T1000 (cell line): ENCODE results near the gene ARHGAP32.
"Not testable (repeated sequence)": the region's sequence is repeated elsewhere in the genome, so short reads cannot be mapped to it uniquely, and the experiment has no call there.

Experiments used
- DNase-seq: peaks from one replicate; lab custom pipeline; 2025; ENCODE audit warnings: mixed read lengths; lab: John Stamatoyannopoulos, UW

ARHGAP32 gene

DNA sequence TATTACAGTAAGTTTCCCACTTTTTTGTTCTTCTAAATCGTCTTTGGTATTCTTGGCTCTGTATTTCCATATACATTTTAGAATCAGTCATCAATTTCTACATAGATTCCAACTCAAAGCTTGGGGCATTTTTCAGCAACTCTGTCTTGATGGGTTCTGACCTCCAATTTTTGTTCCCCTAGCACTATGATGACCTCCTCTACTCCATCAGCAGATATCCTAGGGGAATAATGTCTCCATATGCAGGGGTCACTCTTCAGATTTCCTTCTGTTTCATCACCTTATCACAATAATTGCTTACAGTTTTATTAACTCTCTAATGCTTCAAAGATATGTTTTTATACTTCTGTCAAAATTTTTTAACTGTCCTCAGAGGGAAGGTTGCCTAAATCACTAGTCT is 158.1 kb downstream of the ARHGAP32 start:
- no peak for DNase-seq

DNA sequence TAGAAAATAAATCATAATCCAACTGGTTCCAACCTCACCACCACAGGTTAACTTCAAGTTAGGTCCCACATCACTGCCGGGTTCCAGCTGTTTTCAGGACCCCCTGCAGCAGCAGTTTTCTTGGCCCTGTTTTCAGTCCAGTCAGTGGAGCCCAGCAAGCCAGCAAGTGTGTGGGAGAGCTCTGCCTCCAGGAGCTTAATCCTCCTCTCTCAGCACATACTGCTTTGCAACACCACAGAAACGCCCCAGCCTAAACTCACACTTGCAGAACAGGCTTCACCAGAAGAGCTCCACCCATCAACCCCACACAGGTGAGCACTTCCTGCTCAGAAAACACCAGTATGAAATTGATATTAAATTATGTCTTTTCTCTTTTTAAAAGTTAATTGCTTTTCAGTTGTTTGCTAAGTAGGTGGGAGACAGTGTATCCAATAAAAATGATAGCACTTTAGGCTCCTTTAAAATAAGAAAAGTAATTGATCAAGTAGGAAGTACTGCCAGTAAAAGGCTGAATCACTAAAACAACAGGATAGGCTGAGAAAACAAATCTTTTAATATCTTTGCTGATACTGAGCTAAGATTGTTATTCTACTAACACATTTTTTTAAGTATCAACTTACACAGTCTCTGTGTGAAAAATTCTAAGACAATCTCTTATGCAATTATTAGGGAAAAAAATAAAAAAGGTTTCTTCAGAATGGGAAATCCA is 168.0 kb downstream of the ARHGAP32 start:
- no peak for DNase-seq

DNA sequence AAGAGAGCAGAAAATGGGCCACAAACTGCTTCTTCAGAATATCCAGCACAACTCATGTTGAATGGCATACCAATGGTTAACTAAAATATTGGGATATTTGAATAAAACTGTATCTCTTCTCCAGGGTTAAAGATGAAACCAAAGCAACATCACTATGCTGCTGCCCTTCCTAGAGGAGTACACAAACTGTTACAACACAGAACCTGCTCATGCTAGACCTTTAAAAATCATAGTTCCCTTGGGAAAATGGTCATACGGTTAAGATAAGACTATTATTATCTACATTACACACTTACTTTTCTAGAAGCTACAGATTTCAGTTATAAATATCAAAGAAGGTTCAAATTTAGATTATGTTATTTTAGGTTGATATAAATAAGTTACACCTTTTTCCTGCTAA is 170.8 kb downstream of the ARHGAP32 start:
- DNase-seq, result no peak

DNA sequence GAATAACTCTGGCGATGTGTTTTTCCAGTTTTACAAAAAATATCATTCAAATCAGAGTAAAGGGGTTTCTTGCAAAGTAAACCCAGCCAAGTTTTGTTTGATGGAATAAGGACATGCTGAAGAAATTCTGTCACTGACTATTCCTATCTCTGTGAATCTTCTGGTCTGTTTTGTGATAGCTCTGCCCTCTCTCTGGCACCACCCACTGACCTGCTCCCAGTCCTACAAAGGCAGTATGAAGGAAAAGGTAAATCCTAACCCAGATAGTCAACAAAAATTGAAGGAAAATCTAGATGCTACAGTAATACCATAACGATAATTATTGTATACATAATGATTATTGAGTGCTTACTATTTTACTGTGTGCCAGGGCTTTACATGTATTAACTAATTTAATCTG is 173.1 kb downstream of the ARHGAP32 start:
- DNase-seq, result no peak

DNA sequence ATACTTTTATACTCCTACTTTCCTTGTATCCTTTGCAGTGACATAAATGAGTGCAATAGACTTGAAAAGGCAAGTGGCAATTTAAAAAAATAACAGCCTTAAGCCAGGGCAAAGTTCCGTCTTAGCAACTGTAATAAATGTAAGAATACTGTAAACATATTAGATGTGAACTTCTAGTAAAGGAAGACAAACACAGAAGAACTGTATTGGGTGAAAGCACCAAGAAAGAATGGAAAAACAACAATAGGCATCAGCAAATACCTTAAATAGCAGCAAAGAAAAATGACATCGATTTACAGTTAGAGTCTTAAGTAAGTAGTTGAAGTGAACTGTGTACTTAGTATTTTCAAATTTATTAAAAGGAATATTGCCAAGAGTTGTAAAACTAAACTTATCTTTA is 174.0 kb downstream of the ARHGAP32 start:
- DNase-seq, result no peak

DNA sequence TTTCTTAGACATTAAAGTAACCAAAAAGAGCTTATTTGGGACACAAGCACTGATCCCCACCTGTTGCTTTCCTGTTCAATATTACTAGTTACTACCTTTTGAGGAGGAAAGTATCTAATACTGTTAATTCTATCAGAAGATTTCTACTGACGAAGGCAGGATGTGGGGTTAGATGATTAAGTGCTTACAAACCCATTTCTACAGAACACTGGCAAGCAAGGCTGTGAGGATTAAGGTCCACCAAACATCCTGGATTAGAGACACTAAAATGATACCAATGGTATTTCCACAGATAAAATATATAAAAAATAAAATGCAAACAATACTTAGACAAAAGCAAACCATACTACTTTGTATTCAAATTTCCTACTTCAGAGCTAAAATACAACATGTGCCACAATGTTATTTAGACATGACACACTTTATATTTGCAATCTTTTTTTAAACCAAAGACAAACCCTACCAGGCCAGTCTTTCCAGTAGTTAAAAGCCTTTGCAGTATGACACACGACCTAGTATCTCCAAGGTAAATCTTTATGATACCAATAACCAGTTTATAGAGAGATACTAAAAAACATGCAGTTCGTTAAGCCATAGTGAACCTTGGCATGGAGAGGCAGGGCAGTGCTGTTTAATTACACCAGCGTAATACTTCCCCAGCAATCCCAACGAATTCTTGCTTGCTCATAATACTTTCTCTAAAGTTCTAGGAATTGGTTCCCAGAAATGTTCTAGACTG is 178.2 kb downstream of the ARHGAP32 start:
- DNase-seq, result no peak

DNA sequence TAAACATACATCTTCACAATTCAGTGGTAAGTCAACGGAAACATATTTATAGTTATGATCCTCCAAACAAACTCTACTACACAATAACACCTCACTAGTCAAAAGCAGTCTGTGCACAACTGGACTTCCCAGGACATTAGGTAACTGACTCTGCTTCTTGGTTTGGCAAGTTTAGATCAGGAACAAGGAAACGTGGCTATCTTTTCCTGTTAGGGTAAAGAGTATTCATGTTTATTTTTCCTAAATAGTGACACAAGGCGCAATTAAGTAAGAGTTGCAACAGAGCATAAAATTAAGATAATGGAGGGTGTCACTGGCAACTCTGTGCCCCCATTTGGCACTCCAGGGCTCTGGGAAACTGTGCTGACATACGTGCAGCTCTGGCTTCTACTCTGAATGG is 179.2 kb downstream of the ARHGAP32 start:
- no peak for DNase-seq

DNA sequence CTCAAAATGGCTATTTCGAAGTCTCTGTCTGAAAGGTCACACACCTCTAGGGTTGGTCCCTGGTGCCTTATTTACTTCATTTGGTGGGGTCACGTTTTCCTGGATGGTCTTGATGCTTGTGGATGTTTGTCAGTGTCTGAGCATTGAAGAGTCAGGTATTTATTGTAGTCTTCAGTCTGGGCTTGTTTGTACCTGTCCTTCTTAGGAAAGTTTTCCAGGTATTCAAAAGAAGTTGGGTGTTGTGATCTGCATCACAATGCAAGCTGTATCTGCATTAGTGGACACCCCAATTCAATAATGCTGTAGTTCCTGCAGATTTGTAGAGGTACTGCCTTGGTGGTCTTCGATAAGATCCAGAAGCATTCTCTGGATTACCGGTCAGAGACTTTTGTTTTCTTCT is 186.0 kb downstream of the ARHGAP32 start:
- no peak for DNase-seq

DNA sequence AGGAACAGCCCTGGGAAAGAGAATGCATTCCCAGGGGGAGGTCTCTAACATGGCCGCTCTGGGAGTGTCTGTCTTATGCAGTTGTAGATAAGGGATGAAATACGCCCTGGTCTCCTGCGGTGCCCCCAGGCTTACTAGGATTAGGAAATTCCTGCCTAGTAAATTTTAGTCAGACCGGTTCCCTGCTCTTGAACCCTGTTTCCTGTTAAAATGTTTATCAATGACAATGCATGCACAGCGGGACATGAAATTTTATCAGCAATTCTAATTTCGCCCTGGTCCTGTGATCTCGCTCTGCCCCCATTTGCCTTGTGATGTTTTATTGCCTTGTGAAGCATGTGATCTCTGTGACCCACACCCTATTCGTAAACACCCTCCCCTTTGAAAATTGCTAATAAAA is 193.0 kb downstream of the ARHGAP32 start:
- not testable (repeated sequence) for DNase-seq

DNA sequence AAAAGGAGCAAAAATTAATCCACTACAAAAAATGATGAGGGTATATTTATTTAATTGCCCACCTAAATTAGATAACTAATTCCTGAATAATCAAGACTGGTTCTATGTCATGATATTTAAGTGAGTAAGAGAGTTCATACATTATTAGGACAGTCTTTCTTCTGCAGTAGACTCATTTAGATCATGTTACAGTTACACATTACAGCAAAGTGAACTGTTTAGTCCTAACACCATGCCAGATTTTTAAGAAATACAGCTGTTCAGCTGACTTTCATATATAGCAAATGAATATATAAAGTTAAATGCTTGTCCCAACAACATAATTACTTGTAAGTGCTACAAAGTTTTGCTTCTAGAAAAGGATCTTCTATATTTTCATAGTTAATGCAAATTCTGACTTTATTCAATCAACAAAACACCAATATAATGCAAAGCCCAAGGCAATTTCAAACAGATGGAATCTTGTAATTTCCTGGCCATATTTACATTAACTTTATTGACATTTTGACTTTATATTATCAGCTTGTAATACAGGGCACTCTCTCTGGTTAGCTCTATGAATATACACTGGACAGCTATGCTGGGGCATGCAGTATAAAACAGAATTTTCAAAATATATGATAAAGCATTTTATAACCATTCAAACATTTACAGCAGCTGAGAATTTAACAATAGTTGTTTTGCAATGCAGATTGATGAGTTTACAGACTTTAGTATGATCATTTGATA is 203.7 kb downstream of the ARHGAP32 start:
- DNase-seq, result no peak

GRCh38 chr11:128985880-128986279 is 206.2 kb downstream of the ARHGAP32 start:
- no peak for DNase-seq

DNA sequence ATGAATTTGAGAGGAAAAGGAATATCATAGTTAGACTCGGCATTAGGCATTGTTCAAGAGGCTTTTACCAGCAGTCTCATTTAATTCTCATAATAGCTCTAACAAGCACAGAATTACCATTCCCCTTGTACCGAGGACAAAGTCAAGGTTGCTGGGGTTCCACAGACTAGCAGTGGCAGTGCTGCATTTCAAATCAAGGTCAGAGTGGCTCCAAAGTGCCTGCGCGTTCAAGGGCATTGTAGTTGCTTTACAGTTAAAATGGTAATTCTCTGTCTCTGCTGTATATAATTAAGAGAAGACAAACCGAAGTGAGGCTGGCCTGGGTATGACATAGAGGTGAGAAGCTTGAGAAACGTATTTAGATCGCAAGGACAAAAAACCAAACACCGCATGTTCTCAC is 209.1 kb downstream of the ARHGAP32 start:
- DNase-seq, result no peak

DNA sequence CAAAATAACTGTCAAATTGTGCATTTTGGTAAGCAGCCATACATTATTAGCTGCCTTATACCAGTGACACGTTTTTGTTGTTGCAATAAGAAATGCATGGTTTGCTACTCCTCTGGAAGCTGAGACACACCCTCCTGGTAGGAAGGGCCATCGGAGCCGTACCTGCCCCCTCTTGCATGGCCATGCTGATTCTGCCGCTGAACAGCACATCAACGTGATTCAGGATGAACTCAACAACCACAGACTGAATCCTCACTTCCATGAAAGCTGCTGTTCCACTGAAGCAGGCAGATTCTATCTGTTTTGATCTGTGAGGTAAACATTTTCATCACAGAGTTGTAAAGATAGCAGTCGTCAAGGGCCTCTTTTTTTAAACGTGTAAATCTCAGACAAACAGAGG is 210.9 kb downstream of the ARHGAP32 start:
- no peak for DNase-seq

DNA sequence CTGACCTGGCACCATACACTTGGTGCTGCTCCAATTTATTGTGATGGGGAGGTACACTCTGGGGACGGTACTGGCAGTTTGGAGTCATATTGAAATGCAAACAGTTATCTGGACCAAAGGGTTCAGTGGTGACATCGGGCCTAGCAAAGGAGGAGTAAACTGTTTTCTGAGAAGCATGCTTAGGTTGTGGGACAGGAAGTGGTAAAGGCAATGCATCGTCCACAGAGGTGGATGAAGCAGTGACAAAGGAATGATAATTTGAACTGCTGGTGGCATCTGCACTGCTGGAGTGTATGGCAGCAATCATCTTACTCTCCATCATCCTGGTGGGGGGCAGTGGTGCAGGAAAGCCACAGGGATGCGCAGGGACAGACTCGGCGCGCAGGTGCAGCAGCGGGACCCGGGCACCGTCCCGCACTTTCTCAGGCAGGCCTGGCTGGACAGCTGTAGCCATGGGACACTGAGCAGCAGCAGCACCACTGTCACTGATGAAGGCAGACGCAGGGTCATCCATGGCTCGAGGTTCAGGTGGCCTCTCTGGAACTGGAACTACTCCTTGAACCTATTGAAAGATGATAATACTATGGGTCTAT is 221.4 kb downstream of the ARHGAP32 start:
- DNase-seq, result no peak

GRCh38 chr11:128968916-128969315 is 223.2 kb downstream of the ARHGAP32 start:
- DNase-seq, result no peak

GRCh38 chr11:128967578-128967977 is 224.5 kb downstream of the ARHGAP32 start:
- no peak for DNase-seq

DNA sequence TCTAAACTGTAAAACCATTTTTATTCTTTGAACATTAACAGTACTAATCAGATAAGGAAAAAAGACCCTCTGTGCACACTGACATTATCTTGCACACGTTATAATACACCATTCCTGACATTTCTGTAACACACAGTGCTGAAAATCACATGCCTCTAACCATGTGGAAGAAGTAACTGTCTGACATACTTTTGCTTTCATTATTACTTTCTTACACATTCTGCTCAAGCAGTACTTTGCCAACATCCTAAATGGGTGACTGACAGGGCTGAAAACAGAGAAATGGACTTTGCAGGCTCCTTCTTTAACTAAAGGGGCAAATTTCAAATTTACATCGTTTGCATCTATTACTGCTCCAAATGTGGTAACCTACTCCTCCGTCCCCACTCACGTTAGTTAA is 226.6 kb downstream of the ARHGAP32 start:
- DNase-seq, result no peak

DNA sequence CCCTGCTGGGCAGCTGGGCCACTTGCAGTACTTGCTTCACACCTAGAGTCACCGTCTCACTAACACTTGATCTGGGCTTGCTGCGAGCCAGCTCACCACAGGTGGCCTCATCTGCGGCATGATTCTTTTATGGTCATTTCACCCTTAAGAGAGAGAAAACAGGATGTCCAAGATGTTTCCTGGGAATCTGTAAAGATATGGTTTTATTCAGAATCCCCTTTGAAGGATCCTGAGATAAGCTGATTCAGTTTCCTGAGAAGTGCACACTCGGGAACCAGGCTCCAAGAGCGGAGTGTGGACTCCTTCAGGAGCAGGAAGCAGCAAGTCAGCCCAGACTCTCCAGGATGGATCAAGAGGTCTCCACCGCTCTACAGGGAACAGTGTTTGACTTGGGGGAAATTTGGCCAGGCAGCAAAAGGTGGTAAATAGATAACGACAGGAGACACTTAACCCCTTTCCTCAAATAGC is 227.6 kb downstream of the ARHGAP32 start:
- no peak for DNase-seq

DNA sequence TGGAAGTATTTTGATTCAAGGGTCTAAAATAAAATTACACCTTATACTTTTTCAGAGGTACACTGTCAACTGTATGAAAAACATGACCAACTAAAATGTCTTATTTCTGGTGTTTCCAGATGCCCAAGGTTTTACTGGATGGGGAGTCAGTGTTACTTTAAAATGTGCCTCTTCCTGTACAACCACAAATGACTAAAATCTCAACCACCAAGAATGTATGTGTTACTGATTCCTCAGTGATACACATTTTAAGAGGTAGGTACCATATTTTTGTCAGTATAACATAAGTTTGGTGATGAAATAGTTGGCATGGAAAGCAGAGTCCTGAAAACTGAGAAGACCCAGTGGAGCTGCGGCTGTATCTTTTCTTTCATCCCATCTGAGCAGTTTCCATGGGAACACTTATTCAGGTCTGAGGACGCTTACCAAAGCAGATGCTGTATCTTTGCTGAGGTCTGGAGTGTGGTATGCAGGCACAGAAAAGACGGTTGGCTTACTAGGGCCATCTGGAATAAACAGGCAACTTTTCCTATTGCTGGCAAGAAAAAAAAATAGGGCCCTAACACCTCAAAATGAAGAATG is 228.3 kb downstream of the ARHGAP32 start:
- DNase-seq, result no peak

DNA sequence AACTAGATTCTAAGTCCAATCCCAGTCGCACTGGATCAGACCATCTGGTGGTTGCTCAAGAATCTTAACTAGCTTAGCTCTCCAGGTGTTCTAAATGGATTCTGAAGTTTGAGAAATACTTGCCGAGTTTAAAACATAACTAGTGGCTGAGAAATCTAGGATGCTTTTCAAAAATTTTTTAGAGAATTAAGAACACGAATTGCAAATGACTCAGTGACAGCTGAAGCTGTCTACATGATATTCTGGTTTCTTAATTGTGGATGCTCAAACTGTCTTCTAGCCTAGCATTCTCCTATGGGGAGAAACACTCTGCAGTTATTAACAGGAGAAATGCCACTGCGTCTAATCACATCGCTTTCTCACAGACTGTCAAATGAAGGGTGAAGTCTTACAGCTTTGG is 229.2 kb downstream of the ARHGAP32 start:
- DNase-seq, result no peak

DNA sequence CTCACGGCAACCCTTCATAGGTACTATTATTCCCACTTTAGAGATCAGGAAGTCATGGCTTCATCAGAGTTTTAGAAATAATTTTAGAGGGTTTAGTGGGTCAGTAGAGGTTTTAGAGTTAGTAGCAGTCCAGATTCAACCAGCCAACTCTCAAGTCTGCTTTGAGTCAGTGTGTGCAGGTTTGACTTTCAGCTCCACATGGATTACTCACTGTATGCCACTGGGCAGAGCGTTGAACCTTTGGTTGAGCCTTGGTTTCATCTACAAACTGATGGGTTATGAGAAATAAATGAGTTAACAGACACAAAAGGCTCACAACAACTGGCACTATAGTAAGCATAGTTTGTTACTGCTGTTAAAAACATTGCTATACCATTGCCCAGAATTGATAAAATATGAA is 230.5 kb downstream of the ARHGAP32 start:
- no peak for DNase-seq

DNA sequence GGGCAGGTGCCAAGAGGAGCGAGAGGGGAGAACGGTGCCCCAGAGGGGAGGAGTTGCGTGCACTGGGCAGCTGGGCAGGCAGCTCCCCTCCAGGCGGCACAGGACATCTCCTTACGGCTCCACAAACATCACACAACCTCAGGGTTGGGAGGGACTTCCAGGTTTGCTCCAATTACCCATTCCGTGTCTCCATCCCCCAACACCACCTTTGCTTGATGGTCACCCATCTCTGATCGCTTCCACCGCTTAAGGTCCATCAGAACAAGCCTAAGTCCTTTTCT is 235.0 kb downstream of the ARHGAP32 start:
- no peak for DNase-seq
